Measurements from ENCODE around the gene KRT35.

Gene KRT35

GRCh38 chr17:41481036-41481435 is at the start of gene KRT35:
KRT35 (minus strand) TSS chr17:41481151; CDS start chr17:41481097, 54 bp downstream.
- no peak for DNase-seq (ENCODE audit: low spot score)

- DNase-seq (ENCODE audit: low spot score): no peak
Measured at GRCh38 chr17:41530062-41531048, 49.4 kb upstream of the KRT35 start.

- DNase-seq (ENCODE audit: low spot score): no peak
Measured at GRCh38 chr17:41529491-41529915, 48.6 kb upstream of the KRT35 start.

GRCh38 chr17:41528959-41529353 is 48.0 kb upstream of the KRT35 start:
- no peak for DNase-seq (ENCODE audit: low spot score)

- DNase-seq (ENCODE audit: low spot score): no peak
Measured at GRCh38 chr17:41527063-41528023, 46.4 kb upstream of the KRT35 start.

- DNase-seq (ENCODE audit: low spot score): no peak
Measured at GRCh38 chr17:41524261-41524660, 43.3 kb upstream of the KRT35 start.

GRCh38 chr17:41523787-41524186 is 42.8 kb upstream of the KRT35 start:
- no peak for DNase-seq (ENCODE audit: low spot score)

- DNase-seq (ENCODE audit: low spot score): no peak
Measured at GRCh38 chr17:41523225-41523593, 42.3 kb upstream of the KRT35 start.

GRCh38 chr17:41522301-41523224 is 41.6 kb upstream of the KRT35 start:
- DNase-seq (ENCODE audit: low spot score): no peak

- no peak for DNase-seq (ENCODE audit: low spot score)
Measured at GRCh38 chr17:41521574-41522261, 40.8 kb upstream of the KRT35 start.

GRCh38 chr17:41520821-41521521 is 40.0 kb upstream of the KRT35 start:
- no peak for DNase-seq (ENCODE audit: low spot score)

- DNase-seq (ENCODE audit: low spot score): no peak
Measured at GRCh38 chr17:41519501-41520224, 38.7 kb upstream of the KRT35 start.

- no peak for DNase-seq (ENCODE audit: low spot score)
Measured at GRCh38 chr17:41518789-41519449, 38.0 kb upstream of the KRT35 start, which contains the start of gene KRT15. KRT15 (minus strand) TSS chr17:41518890; CDS start chr17:41518827, 63 bp downstream.

- no peak for DNase-seq (ENCODE audit: low spot score)
Measured at GRCh38 chr17:41518031-41518430, 37.1 kb upstream of the KRT35 start.

GRCh38 chr17:41516830-41517283 is 35.9 kb upstream of the KRT35 start:
- no peak for DNase-seq (ENCODE audit: low spot score)

- DNase-seq (ENCODE audit: low spot score): no peak
Measured at GRCh38 chr17:41516147-41516829, 35.3 kb upstream of the KRT35 start.

- no peak for DNase-seq (ENCODE audit: low spot score)
Measured at GRCh38 chr17:41513168-41513547, 32.2 kb upstream of the KRT35 start.

- no peak for DNase-seq (ENCODE audit: low spot score)
Measured at GRCh38 chr17:41512546-41513167, 31.7 kb upstream of the KRT35 start.
